IPS-18c (cell line): Measurements from ENCODE around the gene DNAJC22.

ENCODE experiments used
- H3K4me3 ChIP-seq: 2 replicates; pipeline ENCODE4 v1.7.0; 2013; ENCODE audit warnings: low read depth, mild to moderate bottlenecking, low read length, moderate library complexity; ENCODE audit not compliant: insufficient read depth
- H3K9me3 ChIP-seq: one replicate; pipeline ENCODE4 v1.6.1; 2013; ENCODE audit warnings: mild to moderate bottlenecking, low read length, moderate library complexity; ENCODE audit not compliant: control insufficient read depth, insufficient read depth

Gene DNAJC22

DNA sequence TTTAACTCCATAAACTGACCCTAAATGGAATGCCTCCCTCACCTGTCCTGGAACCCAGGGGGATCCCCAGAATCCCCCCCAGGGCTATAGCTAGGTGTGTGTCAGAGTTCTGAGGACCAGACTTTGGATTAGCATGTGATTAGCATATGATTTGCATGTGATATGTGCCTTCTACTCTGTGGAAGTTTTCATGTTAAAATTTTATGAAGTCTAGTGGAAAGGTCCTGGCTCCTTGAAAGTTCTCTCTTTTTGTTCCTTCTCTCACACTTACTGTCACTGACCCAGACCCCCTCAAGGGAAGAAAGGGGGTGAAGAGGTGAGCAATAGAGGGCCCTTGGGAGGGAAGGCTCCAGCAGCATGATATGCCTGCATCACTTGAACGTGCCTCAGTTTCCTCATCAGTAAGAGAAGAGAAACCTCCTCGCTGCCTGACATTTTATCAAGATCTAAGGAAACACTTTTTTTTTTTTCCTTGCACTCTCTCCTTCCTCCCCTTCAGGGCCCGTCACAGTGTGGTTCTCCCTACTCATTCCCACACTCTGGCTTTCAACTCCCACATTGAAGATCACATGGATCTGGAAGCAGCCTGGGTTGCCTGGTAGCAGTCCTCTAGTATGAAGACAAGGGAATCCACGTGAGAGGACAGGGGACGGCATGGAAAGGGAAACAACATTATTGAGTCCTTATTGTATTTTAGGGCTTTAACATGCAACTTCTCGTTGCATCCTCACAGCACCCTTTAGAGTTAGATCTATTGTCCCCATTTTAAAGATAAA, 6.4 kb upstream of the DNAJC22 start:
- H3K9me3 ChIP-seq: peaks cover 4% of the 10 kb centered on the region
- H3K4me3 ChIP-seq: no peak overlapping the region; the same call in 1 of the 2 replicates

DNA sequence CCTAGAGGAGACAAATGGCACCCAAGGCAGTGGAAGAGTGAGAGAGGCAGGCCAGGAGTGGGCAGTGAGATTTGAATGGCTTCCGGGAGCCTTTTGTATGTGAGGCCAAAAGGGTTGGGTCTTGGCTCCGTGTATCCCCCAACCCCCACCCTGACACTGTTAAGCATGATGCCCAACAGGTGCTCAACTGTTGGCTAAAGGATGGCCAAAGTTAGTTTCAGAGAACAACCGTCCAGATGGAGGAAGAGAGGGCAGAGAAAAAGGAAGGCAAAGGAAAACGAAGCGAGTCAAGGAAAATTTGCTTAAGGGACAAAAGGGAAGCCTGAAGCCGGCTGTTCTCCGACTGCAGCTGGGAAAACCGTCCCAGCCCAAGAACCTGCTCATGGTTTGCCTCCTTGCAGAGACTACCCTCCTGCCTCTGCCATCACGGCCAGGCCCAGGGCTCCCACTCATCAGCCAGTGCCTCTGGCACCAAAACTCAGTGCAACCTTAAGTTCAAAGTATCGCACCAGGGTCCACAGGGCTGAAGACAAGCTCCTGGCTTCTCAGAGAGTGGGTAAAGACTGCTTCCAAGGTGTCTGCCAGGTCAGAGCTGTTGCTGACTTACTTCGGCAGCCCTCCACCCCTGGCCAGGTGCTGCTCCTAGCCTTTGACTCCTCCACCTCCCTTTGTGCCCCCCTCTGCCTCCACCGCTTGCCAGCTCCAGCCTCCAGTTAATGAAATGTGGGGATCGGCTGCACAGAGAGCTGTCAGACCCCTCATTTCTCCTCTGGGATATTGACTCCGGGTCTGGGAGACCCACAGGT, 5.5 kb upstream of the DNAJC22 start:
- peak overlapping the region; percentile 78 for H3K4me3 ChIP-seq
- H3K9me3 ChIP-seq: no peaks in the 10 kb centered on the region

DNA sequence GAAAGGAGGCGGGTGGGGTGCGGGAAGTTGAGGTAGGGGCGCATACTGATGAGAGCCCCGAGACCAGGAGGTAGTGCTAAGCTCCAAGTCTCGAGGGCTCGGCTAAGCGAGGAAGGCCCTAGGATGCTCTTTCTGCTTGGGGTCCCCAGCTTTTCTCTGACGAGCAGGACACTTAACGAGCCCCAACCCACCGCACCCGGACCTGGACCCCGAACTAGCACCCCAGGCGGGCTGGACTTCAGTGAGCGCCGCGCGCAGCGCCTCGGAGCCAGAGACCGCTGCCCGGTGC, 5.0 kb upstream of the DNAJC22 start:
- peak overlapping the region; percentile 78 for H3K4me3 ChIP-seq
- no peaks in the 10 kb centered on the region for H3K9me3 ChIP-seq

DNA sequence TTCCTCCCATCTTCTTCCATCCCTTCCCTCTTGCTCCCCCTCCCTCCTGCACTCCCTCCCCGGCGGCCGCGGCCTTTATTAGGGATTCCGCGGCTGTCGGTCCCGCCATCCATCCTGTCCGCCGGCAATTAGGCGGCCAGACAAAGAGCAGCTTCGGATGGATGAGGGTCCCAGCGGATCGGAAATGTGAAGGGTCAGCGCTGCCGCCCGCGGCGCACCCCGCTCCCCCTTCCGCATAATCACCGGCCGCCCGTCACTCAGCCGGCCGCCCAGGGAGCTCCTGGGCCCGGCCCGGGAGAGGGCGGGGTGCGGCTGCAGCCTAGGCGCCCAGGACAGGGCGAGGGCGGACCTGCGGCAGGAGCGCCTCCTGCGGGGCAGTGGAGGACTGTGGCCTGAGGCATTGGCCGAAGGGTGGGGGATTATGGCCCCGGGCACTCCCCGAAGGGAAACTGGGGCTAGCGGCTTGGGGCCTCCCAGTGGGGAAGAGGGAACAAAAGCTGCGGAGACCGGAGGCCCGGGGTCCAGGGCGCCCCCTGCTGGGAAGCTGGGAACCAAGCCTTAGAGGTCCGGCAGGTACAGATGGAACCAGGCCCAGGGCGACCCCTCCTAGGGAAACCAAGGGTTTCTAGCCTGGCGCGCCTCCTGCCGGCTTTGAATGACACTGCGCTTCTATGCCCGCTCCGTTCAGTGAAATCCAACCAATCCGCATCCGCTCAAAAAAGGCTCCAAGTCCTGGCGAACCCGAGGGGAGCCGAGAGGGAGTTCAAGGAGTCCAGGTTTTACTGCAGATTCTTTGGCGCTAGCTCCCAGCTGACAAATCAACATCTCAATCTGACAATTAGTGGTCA, 4.4 kb upstream of the DNAJC22 start:
- no peaks in the 10 kb centered on the region for H3K9me3 ChIP-seq
- peak overlapping the region; percentile 78 for H3K4me3 ChIP-seq

DNA sequence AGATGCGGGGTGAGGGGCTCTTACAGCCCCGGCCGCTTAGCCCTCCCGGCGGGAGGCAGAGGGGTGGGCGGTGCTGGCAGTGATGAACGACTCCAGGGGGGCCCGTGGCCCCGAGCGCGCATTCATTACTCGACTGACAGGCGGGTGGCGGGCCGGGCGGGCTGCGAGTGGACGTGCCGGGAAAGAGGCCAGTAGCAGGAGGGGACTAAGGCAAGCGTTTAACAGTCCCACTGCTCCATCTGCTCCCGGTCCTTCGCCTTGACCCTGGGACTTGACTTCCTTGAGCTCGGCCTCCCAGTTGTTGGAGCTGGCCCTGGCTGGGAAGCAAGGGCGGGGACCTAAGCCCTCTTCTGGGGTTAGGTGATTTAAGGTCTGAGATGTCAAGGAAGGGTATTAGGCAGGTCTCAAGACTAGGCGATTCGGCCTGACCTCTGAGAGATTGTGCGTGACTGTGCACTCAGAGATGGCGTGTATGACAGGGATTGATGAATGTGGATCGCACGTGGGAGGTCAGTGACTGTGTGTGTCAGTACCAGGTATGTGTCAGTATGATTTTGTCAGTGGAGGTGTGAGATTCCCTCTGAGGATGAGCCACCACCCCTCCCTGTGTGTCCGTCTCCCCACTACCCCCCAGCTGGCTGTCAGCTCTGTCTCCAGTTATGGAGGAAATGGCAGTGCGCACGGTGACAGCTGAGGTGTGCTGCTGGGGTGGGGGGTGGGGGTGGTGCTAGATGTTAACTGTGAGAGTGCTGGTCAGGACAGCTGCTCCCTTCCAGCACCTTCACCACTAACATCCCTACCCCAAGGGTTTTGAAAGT, 3.6 kb upstream of the DNAJC22 start:
- Histone ChIP-seq H3K4me3 (peak overlapping the region; percentile 40), H3K9me3 (no peaks in the 10 kb centered on the region)

DNA sequence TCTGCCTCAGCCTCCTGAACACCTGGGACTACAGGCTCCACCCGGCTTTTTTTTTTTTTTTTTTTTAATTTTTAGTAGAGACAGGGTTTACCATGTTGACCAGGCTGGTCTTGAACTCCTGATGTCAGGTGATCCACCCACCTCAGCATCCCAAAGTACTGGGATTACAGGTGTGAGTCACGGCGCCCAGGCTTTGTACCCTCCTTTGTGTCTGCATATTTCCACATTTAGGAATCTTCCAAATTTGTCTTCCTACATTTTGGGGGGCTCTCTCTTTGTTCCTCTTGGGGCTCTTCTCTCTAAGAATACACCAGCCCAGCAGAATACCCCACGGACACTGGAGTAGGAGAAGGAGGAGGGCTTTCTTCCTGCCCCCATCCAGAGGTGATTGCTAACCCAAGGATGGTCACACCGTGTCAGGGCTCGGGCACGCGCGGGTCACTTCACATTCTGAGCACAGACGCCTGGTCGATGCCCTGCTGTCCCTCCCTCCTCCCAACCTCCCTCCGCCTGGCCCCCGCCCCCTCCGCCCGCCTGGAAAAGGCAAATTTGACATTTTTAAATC, 2.1 kb upstream of the DNAJC22 start:
- Histone ChIP-seq H3K4me3 (no peak overlapping the region; the same call in 1 of the 2 replicates), H3K9me3 (no peaks in the 10 kb centered on the region)

DNA sequence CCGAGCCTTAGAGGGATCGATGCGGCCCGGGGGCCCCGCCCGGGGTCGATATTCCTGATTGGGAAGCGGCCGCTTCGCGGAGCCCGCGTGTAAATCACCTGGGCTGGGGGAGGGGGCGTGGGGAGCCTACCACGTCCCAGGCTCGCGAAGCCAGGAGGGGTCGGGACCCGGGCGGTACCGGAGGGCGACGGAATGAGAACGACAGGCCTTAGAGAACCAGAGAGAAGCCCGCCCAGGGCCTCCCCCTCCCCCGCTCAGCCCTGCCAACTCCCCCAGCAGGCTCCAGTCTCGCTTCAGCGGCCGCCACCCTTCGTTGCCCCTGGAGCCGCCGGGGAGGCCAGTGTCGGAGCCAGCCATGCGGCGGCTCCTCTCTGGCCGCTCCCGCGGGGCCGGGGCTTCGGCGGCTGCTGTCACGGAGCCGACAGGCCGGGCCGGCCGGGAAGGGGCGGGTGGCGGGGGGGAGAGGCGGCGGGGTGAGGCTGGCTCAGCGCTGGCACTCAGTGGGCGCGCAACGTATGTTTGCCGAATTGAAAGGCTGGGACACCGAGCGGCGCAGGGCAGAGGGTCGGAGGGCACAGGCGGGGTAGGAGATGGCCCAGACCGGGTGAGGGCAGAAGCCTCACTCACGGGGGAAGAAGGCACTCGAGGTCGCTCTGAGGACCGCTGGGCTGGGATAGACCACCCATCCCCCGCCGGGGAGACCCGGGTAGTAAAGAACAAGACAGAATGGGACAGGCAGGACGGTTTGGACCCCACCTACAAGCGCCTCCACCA, 1.4 kb upstream of the DNAJC22 start:
- H3K4me3 ChIP-seq: peak overlapping the region; percentile 57
- no peaks in the 10 kb centered on the region for H3K9me3 ChIP-seq

DNA sequence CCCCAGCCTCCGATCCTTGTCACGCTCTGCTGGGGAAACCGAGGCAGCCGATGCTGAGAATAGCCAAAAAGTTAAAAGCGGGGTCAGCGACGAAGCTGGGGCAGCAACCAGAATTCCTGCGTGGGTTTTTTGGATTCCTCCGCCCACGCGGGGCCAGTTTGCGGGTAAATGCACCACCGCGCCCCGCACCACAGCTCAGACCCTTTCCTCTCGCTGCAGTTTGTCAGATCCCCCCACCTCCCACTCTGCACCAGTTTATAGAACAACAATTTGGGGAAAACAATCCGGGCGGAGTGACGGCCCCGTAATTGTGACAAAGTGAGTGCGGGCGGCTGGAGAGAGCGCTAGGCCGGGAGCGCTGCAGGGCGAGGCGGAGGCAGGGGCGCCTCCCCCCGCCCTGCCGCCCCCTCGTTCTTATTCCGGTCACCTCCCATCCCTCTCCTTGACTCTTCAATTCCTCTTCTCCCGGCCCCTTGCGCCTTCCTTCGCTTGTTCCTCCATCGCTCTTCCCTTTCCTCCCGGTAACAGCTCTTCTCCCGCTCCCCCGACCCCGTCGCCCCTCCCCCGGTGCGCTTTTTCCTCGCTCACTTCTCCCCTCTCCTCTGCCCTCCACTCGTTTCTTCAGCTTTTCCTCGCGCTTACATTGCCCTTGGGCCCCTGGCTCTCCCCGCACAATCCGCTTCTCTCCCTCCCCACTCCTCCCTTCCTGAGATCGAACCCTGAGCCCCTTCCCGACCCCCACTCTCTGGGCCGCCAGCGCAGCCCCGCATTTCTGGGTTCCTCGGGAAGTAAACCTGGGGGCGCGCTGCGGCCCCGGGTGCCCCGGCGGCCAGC, 646 bp upstream of the DNAJC22 start:
- H3K4me3 ChIP-seq: peak overlapping the region; percentile 57
- H3K9me3 ChIP-seq: no peaks in the 10 kb centered on the region

DNA sequence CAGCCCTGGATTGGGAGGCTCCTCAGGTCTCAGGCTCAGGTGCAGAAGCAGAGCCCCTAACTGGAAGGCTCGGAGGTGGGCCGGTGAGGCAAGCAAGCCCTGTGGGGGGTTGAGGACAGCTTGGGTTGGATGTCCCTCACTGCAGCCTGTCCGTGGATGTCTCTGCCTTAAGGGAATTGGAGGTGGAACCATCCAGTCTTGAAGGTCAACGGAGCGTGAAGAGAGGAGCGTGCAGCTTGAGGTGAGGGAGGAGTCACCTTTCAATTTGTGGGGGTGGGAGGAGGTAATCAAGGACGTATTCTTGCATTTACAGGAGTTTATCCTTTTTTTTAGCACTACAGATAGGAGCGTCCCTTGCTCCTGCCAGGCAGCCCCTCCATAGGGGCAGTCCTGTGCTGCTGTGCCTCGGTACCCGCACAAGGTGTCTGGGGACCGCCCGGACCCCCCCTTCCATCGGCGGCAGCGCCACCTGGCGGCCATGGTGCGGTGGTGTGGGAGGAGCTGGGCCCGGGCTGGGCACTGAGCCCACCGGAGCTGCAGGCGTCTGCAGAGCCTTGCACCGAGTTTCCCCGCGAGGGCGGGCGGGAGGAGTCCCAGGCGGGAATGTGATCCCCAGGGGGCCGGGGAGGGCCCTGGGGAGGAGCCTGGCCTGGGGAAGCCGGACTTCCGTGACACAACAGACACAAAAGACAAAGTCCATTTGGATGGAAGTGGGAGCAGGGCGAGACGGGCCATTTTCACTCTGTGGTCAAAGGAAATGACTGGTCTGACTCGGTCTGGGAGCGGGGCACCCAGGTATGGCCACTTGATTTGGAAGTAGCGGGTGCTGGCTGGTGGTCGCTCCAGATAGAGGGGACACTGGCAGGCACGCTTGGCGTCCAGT, 864 bp downstream of the DNAJC22 start:
- no peaks in the 10 kb centered on the region for H3K9me3 ChIP-seq
- peak overlapping the region; percentile 57 for H3K4me3 ChIP-seq

DNA sequence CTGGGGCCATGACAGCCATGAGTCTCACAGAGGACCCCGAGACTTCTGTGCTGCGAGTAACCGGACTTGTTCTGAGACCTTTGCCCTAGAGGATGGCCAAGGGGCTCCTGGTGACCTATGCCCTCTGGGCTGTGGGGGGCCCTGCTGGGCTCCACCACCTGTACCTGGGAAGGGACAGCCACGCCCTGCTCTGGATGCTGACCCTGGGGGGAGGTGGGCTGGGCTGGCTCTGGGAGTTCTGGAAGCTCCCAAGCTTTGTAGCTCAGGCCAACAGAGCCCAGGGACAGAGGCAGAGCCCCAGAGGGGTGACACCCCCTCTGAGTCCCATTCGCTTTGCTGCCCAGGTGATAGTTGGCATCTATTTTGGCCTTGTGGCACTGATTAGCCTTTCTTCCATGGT, 2.1 kb downstream of the DNAJC22 start:
- no peaks in the 10 kb centered on the region for H3K9me3 ChIP-seq
- H3K4me3 ChIP-seq: no peak overlapping the region

DNA sequence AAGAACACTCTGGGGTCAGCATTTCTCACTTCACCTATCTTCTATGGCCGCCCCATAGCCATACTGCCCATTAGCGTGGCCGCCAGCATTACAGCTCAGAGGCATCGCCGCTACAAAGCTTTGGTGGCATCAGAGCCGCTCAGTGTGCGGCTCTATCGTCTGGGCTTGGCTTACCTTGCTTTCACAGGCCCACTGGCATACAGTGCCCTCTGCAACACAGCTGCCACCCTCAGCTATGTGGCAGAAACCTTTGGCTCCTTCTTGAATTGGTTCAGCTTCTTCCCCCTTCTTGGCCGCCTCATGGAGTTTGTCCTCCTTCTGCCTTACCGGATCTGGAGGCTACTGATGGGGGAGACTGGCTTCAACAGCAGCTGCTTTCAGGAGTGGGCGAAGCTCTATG, 2.6 kb downstream of the DNAJC22 start:
- H3K4me3 ChIP-seq: no peak overlapping the region
- H3K9me3 ChIP-seq: no peaks in the 10 kb centered on the region

DNA sequence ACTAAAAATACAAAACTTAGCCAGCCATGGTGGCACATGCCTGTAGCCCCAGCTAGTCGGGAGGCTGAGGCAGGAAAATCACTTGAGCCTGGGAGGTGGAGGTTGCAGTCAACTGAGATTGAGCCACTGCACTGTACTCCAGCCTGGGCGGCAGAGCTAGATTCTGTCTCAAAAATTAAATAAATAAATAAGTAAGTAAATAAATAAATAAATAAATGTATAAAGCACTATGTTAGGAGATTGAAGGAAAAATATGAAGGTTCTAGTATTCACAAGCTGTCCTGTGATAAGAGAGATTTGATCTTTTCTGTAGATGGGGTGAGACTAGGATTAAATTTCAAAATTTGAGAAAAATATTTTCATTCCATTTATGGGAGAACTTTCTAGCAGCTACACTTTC, 5.7 kb downstream of the DNAJC22 start:
- Histone ChIP-seq H3K9me3 (no peaks in the 10 kb centered on the region), H3K4me3 (no peak overlapping the region)

DNA sequence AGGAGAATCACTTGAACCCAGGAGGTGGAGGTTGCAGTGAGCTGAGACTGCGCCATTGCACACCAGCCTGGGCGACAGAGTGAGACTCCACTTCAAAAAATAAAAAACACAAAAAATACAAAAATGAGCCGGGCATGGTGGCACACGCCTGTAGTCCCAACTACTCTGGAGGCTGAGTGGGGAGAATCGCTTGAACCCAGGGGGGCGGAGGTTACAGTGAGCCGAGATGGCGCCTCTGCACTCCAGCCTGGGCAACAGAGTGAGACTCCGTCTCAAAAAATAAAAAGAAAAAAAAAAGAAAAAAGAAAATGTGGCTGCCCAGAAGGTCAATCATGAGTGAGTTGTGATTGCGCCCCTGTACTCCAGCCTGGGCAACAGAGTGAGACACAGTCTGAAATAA, 9.2 kb downstream of the DNAJC22 start:
- no peaks in the 10 kb centered on the region for H3K9me3 ChIP-seq
- no peak overlapping the region for H3K4me3 ChIP-seq

DNA sequence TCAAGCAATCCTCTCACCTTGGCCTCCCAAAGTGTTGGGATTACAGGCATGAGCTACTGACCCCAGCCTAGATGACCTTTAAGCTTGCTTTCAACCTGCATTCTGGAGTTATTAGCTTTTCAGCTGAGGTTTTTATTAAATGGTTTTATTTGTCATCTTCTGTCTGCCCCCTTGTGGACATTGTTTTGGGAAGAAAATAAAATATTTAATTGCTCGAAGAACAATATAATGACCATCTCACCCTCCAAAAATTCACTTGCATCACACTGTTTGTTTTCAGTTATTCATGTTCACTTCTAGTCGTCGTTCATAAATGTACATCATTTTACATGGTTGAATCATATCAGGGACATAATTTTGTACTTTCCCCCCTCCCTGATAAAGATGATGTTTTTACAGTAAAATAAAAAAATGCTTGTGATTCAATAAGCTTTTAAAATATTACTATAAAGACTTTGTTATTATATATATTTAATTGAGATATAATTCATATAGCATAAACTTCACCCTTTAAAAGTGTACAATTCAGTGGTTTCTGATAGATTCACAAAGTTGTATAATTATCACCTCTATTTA, 10.5 kb downstream of the DNAJC22 start:
- H3K9me3 ChIP-seq: no peaks in the 10 kb centered on the region
- H3K4me3 ChIP-seq: no peak overlapping the region
